GM10248 (cell line): ENCODE results near the gene ZNF354C.

Experiments
- CTCF ChIA-PET: fragments of 300-600 bp; sonication (Branson Sonifier 250); formaldehyde crosslinking; extraction: SDS; loops from one replicate; lab custom pipeline; 2021; ENCODE audit warnings: antibody characterized with exemption; lab: Yijun Ruan, JAX
- POLR2A ChIA-PET: fragments of 350-650 bp; sonication (Branson Sonifier 250); formaldehyde crosslinking; extraction: SDS; loops from one replicate; lab custom pipeline; 2020; ENCODE audit warnings: antibody characterized with exemption; lab: Yijun Ruan, JAX
- DNase-seq: peaks from one replicate; pipeline ENCODE4 v3.0.0; 2012; ENCODE audit errors: extremely low spot score
- CTCF ChIP-seq: IDR thresholded peaks from 2 replicates; pipeline ENCODE4 v1.5.1; 2012; ENCODE audit warnings: mild to moderate bottlenecking, low read depth; ENCODE audit errors: extremely low read depth, missing control alignments, control extremely low read depth

The ZNF354C gene

GRCh38 chr5:179130101-179130681 lies 70.0 kb downstream of the ZNF354C start:
- no peak for DNase-seq

GRCh38 chr5:179131321-179131835 lies 71.2 kb downstream of the ZNF354C start:
- POLR2A ChIA-PET, result no interaction called here
- no peak for TF ChIP-seq CTCF
- CTCF ChIA-PET, result no interaction called here
- DNase-seq, result no peak

More at GRCh38 chr5:179130101-179130681, 70.0 kb downstream of the ZNF354C start:
- ChIA-PET CTCF (no interaction called here), POLR2A (no interaction called here)
- TF ChIP-seq CTCF, result no peak

GRCh38 chr5:179131886-179132585 lies 71.9 kb downstream of the ZNF354C start:
- CTCF ChIA-PET, result no interaction called here
- POLR2A ChIA-PET, result no interaction called here
- DNase-seq, result no peak
- no peak for TF ChIP-seq CTCF

- no peak for DNase-seq
Measured at GRCh38 chr5:179132586-179133355, 72.6 kb downstream of the ZNF354C start.

More at GRCh38 chr5:179132586-179133355, 72.6 kb downstream of the ZNF354C start:
- ChIA-PET CTCF (no interaction called here), POLR2A (no interaction called here)
- no peak for TF ChIP-seq CTCF
